HG03097 (cell line): ENCODE measurements around the gene FBLN5.
"Not testable (repeated sequence)": the region's sequence is repeated elsewhere in the genome, so short reads cannot be mapped to it uniquely, and the experiment has no call there.

Experiments
- ATAC-seq: cut with Tn5 transposase; IDR thresholded peaks from one replicate; pipeline ENCODE4 v1.9.1; 2021; ENCODE audit not compliant: unreplicated experiment, low FRiP score

The FBLN5 gene

DNA sequence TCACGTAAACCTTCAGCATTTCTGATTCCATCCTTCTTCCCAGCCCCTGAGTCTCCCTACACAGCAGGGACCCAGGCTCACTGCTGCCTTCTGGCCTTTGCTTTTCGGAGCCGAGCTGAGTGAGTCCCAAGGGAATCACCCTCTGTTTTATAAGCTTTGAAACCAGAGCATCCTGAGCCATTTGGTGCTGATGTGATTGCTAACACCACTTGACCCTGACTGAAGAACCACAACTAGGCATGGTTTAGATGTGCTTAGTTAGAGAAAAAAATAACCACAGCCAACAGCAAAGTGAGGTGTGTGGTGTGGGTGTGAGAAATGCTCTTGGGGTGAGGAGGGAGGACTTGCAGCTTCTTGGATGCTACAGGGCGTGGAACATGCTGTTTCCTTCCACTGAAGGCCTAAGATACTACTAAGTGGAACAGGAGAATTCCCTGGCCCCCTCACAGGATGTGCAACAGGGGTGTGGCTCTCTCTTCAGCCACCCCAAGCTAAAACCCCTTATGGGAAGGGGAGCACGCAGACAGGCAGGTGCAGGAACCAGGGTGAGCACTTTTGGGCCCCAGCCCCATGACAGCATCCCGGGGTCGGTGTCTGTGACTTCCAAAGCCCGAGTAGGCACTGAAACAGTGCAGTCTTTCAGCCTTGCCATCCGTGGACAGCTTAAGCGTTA is 80.0 kb downstream of the FBLN5 start, which contains the start of gene TC2N:
TSS of gene TC2N (minus strand) at position 221 of the 673 bp plus-strand sequence. CDS start 53,767 bp downstream, outside the sequence.
- ATAC-seq = peak; percentile 31

DNA sequence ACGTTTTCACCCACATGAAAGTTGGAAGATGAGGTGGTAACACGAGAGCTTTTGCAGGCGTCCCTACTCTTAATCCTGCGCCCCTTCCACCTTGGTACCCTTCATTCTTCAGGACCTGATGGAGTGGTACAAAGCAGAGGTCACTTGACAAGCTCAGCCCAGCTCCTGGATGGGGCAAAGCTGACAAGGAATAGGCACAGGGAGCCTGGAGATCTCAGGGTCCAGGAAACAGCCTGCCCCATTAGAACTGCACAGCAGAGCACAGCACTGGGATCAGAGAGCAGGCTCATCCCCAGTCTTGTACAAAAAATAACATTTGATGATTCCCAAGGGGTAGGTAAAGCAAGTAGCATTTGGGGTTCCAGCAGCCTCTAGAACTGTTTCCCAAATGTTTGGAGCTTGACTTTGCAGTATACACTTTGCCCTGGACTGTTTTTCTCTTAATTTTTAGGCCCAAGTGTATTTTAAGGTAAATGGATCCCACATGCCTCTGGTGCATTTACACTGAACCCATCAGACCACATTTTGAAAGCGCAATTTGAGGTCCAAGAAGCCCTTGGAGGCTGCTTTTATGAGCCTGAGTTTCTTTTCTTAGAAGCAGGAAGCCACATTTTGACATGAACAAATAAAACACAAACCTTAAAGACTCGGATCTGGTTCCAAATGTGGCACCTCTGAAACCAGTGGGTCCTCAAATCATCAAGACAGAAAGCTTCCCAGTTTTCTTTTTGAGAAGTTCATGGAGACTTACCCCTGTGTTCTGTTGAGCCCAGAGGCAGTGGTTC is 80.8 kb downstream of the FBLN5 start:
- ATAC-seq = no peak

DNA sequence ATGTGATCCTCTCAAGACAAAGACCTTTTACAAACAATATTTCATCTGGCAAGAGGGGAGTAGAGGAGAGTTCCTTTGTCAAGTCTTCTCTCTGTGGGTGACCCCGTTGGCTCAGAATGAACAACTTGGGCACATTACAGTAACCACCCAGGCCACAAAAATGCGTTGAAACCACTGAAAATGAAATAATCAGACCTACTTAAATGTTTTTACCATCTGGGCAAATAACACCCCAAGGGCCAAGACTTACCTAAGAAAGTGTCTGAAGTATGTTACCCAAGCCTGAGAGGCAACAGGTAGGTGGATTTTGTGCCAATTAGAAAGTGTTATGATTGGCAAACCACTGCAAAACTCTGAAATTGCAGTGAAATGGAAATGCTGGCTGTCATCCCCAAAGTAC is 81.4 kb downstream of the FBLN5 start:
- no peak for ATAC-seq

DNA sequence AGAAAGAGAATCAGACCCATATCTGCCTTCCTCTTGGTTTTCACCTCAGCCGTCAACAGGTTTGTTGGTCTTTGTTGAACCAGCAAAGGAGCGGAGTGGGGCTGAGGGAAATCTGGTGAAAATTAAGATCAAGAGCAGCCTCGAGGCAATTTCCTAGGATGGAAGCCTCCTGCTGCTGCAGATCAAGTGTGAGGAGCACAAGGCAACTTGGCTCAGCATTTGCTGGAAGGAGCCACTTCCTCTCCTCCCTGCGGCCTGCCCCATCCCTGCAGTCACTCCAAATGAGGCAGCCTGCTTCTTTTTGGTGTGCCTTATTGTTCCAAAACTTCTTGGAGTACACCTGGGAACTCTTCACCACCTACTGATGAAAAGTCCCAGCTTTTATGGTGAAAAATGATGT is 85.1 kb downstream of the FBLN5 start:
- ATAC-seq = no peak

DNA sequence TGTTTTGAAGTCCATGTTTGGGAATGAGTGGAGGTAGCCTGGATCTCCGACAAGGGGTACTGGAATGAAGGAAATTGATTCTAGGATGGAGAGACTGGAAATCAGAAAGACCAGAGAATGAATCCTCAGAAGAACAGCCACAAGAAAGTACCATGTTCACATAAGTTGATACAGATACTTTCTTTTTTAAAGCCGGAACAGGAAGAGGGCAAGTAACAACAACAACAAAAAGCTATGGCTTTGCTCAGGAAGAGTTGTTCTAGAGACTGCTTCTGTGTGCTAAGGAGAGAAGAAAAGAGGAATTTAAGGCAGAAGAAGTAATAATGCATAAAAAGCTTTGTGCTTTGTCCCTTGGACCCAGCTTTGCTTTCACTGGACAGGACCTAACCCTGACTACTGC is 86.4 kb downstream of the FBLN5 start:
- ATAC-seq = no peak

DNA sequence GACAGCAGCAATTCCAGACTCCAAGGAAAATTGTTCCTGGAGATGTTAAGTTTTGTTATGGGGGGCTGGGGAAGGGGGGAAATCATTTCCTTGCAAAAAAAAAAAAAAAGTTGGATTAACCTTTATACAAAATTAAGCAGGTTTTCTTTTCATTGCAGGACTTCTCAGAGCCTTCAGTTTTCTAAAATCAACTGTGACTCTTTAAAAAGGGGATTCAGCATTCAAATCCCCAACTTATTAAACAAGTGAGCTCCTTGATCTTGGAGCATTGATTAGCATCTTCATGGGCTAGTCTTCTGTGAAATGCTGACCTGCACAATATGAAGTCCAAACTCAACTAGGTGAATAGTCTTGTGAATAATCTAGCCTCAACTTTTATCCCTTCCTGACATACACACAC is 87.3 kb downstream of the FBLN5 start:
- ATAC-seq = no peak

DNA sequence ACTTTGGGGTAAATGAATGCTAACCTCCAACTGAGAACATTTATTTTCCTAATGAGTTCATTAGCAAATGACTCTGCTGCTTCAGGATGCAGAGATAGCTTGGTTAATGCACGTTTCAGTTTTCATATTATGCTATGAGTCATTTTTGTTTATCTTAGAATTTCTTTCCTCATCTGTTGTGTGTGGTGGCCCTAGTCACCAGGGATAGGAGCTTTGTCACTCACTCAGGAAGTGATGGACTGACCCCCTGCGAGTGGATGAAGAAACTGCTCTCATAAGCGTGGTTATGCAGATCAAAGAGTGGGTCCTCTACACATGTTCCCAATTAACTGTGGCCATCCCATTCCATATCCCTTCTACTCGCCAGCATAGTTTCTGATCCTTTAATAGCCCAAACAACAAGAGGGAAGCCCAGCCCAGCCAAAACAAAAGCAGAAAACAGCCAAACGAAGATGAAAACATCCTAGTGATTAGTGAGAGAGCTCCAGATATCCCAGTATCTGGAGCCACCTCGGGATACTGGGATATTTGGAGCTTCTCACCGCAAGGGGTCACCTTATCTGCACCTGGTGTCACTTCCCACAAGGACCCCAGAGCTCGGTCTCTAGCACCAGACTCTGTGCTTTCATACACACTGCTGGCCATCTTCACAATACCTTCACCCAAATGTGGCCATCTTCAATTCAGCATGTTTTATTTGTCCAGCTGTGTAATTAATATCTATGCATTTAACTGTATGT is 88.8 kb downstream of the FBLN5 start:
- peak; percentile 65 for ATAC-seq

DNA sequence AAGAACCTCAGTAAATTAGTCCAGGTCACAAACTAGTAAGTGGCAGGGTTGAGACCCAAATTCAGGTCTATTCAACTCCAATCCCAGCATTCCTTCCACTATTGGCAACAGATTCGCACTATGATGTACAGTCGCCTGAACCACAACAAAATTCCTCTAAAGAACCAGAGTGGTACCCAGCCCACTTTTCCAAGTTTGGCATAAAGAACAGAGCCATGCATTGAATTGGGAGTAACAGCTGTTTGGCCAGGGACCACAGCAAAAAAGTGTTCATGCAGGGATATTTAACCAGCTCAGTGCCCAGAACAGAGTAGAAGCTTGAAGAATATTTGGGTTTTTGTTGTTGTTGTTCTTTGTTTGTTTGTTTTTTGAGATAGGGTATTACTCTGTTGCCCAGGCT is 89.9 kb downstream of the FBLN5 start:
- ATAC-seq = no peak

DNA sequence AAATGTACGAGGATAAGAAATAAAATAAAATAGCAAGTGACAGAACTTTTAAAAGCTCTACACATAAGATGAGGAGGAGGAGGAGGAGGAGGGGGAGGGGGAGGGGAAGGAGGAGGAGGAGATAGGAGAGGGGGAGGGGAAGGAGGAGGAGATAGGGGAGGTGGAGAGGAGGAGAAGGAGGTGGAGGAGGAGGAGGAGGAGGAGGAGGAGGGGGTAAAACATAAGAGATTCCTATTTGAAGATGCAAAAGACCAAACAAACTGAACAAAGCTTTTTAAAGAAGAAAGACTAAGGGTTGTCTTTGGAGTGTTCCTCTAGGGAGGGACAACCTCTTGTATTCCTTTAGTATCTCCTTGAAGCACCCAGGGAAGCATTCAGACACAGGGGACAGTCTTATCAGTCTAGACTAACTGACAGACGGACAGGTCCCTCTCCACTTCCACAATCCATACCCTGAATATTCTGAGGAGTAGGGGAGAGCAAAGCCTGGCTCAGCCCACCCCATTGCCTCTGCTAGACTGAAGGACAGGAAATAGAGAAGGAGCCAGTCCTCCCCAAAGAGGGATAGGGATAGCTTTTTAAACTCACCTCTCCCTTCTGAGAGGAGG is 93.1 kb downstream of the FBLN5 start:
- ATAC-seq = no peak

DNA sequence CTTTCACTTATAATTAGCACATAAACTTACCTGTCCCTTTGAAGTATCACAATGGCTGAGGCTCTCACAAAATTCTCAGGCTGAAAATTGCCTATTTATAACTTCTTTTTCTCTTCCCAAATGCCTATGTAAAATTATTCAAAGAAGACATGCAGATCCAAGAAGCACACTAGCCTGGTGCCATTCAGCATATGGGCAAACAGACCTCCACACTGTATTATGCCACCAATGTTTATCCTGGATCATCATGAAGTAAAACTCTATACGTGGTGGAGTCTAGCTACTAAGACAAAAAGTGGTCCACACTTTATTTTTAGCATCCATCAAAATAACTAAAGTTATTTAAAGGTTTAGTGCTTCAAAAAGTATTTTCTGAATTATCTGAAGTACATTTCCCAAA is 95.9 kb downstream of the FBLN5 start:
- no peak for ATAC-seq

DNA sequence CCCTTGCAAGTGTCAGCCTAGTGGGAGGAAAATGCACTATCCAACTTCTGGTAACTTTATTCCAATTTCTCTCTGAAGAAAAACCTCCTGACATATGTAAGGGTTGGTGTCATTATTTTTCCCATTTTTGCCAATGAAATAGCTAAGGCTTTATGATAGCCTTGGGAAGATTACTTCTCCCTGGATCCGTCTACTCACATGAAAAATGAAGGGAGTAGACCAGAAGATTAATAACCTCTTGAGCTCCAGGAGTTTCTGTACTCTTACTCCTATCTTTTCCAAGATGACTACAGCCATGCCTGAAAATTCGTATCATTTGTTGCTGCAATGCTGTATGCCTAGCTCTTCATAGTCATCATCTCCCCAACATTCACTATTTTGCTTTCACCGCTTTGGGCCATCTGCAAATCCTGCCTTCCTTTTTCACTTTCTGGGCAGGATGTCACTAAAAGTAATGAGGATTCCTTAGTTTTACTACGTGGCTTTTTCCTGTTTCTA is 98.9 kb downstream of the FBLN5 start:
- ATAC-seq = no peak

DNA sequence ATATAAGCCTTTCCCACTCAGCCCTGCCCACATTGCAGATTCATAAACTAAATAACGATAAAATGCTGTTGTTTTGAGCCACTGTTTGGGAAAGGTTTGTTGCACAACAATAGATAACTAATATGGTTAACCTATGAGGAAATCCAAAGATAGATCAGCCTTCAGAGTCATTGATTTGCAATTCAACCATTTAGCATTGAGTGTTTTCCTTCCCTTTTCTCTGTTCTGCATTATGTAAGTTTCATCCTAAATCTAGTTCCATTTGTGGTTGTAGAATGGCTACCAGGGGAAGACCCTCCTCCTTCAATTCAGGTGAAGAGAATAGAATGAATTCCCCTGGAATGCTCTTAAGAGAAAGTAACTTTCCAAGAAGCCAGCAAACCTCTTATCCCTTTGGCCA is 99.8 kb downstream of the FBLN5 start:
- no peak for ATAC-seq

DNA sequence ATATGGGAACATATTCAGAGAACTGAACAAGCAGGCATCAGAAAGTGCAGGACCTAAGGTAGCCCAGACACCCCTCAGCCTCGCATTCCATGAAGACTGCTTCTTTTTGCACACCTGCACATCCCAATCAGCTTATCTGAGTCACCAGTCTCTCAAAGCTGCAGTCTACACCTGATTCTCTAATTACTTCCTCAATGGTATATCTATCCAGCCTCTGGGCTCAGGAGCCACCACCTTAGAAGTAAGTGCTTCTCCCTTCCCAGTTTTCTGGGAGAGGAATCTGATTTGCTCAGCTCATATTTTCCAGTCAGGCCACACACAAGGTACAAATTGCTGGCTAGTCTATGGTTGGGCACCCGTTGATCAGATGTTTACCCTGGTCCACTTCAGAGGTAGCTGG is 101.8 kb downstream of the FBLN5 start:
- no peak for ATAC-seq

DNA sequence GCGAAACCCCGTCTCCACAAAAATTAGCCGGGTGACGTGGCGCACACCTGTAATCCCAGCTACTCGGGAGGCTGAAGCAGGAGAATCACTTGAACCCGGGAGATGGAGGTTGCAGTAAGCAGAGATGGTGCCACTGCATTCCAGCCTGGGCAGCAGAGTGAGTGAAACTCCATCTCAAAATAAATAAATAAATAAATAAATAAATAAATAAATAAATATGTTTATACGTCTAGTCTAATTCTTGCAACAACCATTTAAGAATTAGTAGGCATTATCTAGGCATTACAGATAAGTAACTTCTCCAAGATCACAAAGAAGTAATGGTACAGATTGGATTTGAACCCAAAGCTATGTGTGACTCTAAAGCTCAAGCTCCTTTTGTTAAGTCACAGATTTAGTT is 102.4 kb downstream of the FBLN5 start:
- not testable (repeated sequence) for ATAC-seq

DNA sequence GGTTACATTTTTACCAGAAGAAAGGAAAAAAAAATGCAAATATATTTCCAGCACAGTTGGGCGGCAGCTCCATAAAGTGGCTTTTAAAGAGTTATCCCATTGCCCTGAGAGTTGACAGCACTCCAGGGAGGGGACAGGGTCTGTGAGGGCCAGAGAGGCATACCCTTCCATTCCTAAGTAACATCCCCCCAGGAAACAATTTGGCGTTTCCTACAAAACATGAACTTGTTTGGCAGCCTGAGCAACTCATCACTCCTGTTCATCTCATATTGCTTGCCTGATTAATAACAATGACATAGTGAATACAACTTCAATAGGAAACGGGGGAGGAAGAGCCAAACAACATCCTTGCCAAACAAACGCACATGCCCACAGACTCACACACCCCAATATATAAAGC is 103.5 kb downstream of the FBLN5 start:
- no peak for ATAC-seq

DNA sequence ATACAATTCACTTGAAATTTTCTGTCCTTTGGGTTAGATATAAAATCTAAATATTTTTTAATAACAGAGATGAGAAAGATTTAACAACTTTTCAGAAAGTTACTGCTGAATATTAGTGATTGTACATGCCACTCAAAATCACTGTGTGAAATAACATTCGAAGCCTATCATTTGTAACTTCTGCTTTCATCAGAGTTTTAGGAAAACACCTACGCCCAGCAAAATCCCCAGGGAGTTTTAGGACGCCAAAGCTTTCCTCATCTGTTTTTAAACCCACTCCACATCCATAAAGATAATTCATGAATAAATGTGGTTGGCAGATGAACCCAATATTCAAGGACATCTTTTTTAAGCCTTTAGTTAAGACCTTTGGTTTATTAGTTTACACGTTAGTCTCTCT is 104.1 kb downstream of the FBLN5 start:
- no peak for ATAC-seq

DNA sequence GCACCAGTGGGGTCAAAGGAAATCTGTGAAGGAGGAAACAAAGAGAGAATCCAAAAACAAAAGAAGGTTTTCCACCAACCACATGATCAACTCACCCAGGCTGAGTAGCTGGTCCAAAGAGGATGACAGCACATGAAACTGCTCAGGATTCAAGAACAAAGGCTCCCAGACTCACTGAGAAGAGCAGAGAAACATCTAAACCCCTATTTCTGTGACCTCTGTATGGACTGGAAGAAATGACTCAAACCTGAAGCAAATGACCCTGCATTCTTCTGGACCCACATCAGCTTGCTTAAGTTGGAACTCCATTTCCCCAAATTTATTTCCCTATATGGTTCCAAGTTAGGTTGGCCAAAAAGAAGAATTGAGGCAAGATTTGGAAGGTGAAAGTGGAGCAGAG is 106.4 kb downstream of the FBLN5 start:
- ATAC-seq = no peak

DNA sequence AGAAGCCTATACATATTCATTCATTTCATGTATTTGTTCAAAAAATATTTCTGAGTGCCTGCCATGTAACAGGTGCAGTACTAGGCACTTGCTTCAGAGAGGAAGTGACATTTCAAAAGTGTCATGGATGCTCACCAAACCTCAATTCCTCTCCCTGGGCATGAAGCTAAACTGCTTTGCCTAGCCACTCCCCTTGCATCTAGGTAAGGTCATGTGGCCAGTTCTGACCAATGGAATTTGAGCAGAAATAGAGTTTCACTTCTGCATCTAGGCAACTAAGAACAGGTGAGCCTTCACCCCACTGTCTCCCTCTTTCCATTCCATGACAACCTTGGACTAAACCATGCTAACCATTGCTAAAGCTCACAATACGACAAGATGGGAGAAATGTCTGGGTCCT is 107.7 kb downstream of the FBLN5 start:
- no peak for ATAC-seq

DNA sequence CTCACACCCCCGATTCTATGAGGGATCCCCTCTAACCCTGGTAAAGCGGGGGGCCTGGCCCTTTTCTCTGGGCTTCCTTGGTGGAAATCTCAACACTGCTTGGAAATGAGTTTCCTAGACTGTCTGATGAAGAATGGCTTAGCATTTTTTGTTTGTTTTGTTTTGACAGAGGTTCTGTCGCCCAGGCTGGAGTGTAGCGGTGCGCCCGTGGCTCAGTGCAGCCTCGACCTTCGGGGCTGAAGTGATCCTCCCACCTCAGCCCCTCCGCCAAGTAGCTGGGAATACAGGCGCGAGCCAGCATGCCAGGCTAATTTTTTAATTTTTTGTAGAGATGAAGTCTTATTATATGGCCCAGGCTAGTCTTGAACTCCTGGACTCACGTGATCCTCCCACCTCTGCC is 110.4 kb downstream of the FBLN5 start:
- ATAC-seq = no peak

DNA sequence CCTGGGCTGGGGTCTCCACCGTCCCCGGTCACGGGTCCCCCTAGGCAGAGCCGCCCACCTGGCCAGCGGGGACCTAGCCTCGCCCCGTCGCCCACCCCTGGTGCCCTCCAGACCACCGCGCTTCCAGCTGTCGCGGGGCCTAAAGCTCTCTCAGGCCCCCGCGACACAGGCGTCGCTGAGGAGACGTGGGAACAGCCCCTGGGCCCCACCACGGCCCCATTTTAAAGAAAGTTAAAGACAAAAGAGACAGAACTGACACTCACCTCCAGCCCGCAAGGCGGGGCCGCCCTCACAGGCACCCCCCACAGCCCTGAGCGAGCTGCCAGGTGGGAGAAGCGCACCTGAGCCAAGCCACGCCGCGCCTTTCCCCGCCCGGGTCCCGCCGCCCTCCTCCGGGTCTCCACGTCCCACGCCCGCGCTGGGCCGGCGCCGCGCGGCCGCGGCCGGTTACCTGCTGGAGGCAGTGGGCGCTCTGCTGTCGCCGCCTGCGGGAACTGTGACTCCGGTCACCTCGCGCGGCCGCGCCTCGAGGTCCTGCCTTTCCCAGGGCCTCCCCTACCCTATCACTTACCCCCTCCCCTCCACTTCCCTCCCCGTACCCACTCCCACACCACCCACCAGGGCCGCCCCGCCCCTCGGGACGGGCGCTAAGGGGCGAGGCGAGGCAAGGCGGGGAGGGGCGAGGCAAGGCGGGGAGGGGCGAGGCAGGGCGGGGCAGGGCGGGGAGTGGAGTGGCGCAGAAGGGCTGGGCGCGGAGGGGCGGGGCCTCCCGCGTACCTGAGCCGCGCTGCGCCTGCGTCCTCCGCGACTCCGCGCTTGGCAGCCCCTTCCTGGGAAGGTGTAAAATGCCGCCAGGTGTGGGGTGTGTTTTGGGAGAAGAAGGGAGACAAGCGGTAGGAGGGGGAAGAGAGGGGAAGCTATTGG is 111.3 kb downstream of the FBLN5 start:
- no peak for ATAC-seq
